Upper lobe of left lung (tissue), 6 donors: ENCODE results near the gene GJB2. TPM values are rescaled to one million over a fixed set of nuclear protein-coding genes. Genes with fewer than 3 reads are reported as not detected.

ENCODE experiments used
- ATAC-seq, 2 donors: fragments of 200-7000 bp; cut with Tn5 transposase; one replicate each; pipeline ENCODE4 v1.9.1; 2022; ENCODE audit warnings: mild to moderate bottlenecking in 2 of 2, moderate library complexity in 2 of 2; ENCODE audit not compliant: low FRiP score in 2 of 2
- DNase-seq, 2 donors: peaks; one replicate each; pipeline ENCODE4 v3.0.0-alpha.2; 2019 to 2020
- H3K27ac ChIP-seq, 4 donors: fragments of 200-600 bp; sonication (generic); one replicate each; pipeline ENCODE4 v1.5.1; 2016 to 2019
- H3K27me3 ChIP-seq, 4 donors: fragments of 200-600 bp; sonication (generic); one replicate each; pipeline ENCODE4 v1.5.1; 2017 to 2019
- H3K36me3 ChIP-seq, 4 donors: fragments of 200-600 bp; sonication (generic); one replicate each; pipeline ENCODE4 v1.5.1; 2016 to 2019
- H3K4me1 ChIP-seq, 4 donors: fragments of 200-600 bp; sonication (generic); one replicate each; pipeline ENCODE4 v1.5.1; 2018 to 2019
- H3K4me3 ChIP-seq, 4 donors: fragments of 200-600 bp; sonication (generic); one replicate each; pipeline ENCODE4 v1.5.1; 2017 to 2019; ENCODE audit warnings: mild to moderate bottlenecking in 2 of 4, moderate library complexity in 1 of 4
- H3K9me3 ChIP-seq, 4 donors: fragments of 200-600 bp; sonication (generic); one replicate each; pipeline ENCODE4 v1.5.1; 2018 to 2019
- CTCF ChIP-seq, 6 experiments: fragments of 450-650 bp in 4 of 6; fragments of 200-600 bp in 2 of 6; sonication (generic) in 2 of 6; IDR thresholded peaks; one replicate each; pipeline ENCODE4 v1.5.1; 2016 to 2019; ENCODE audit warnings: antibody characterized with exemption in 6 of 6
- EP300 ChIP-seq, 4 donors: sonication (generic); formaldehyde crosslinking; IDR thresholded peaks; one replicate each; pipeline ENCODE4 v1.5.1; 2017; ENCODE audit warnings: antibody characterized with exemption in 4 of 4, control low read depth in 2 of 4
- POLR2A ChIP-seq, 4 donors: fragments of 450-650 bp; IDR thresholded peaks; one replicate each; pipeline ENCODE4 v1.5.1; 2016 to 2017; ENCODE audit warnings: antibody characterized with exemption in 4 of 4, mild to moderate bottlenecking in 2 of 4
- POLR2AphosphoS5 ChIP-seq, 2 donors: sonication (generic); formaldehyde crosslinking; IDR thresholded peaks; one replicate each; pipeline ENCODE4 v1.5.1; 2017; ENCODE audit warnings: antibody characterized with exemption in 2 of 2
- WGBS, 2 donors: methylation state at CpG; one replicate each; pipeline ENCODE4 v1.1.5; 2017 to 2018; 5-methylcytosine and 5-hydroxymethylcytosine counted together
- total RNA-seq, 6 donors: library from RNA; depleted of rRNA in 4 of 6; stranded (reverse); fragments of >200 nt in 4 of 6; gene quantifications; one replicate each; pipeline versions ENCODE4 v1.1.0 to v1.2.1, GENCODE V29; 2016 to 2021
- donor health status: DM: no; HTN: no; CAD: no; lungs with moderate emphysema.
- donor health status: DM: no; HTN: yes; CAD: no; lungs with severe emphysema.

Gene GJB2
- total RNA-seq, 6 donors from 2014 or later = 0.31 to 1.5 (median 0.76) TPM; not detected in 1

- no peak for ATAC-seq
- peak in 1 of 2 donors; percentile 80 for DNase-seq
- Histone ChIP-seq H3K27me3 (peaks cover 0 to 11% (median 1%) of the 10 kb centered on the region in 4 donors), H3K9me3 (no peaks in the 10 kb centered on the region), H3K4me1 (peaks cover 4 to 17% (median 15%) of the 10 kb centered on the region in 4 donors), H3K36me3 (no peaks in the 10 kb centered on the region), H3K4me3 (peak overlapping the region in 1 of 4 donors; percentile 13), H3K27ac (no peak overlapping the region)
- WGBS, 2 donors = 54 to 70% methylated on average over 16 to 42 of the region's 67 CpGs
- TF ChIP-seq EP300 (IDR thresholded peaks at IDR 0.05) (no peak), POLR2AphosphoS5 (IDR thresholded peaks at IDR 0.05) (no peak), POLR2A (IDR thresholded peaks at IDR 0.05) (no peak), CTCF (IDR thresholded peaks at IDR 0.05) (no peak)
Measured at GRCh38 chr13:20177049-20177831, 15.5 kb downstream of the GJB2 start.

GRCh38 chr13:20175907-20176652 is 16.7 kb downstream of the GJB2 start:
- TF ChIP-seq CTCF (IDR thresholded peaks at IDR 0.05) = no peak
- TF ChIP-seq EP300 (IDR thresholded peaks at IDR 0.05) = no peak
- no peak for TF ChIP-seq POLR2AphosphoS5 (IDR thresholded peaks at IDR 0.05)
- TF ChIP-seq POLR2A (IDR thresholded peaks at IDR 0.05) = no peak
- peaks cover 4 to 17% (median 14%) of the 10 kb centered on the region in 4 donors for H3K4me1 ChIP-seq
- WGBS, 2 donors = 50 to 65% methylated on average over 14 of the region's 14 CpGs
- no peak overlapping the region for H3K4me3 ChIP-seq
- peak overlapping the region in 2 of 4 donors; percentile 62 to 75 for H3K27ac ChIP-seq
- ATAC-seq = peak in 1 of 2 donors; percentile 48
- H3K27me3 ChIP-seq = peaks cover 0 to 11% (median 1%) of the 10 kb centered on the region in 4 donors
- no peak for DNase-seq
- no peaks in the 10 kb centered on the region for H3K9me3 ChIP-seq
- H3K36me3 ChIP-seq = no peaks in the 10 kb centered on the region

- H3K4me1 ChIP-seq = peaks cover 4 to 17% (median 14%) of the 10 kb centered on the region in 4 donors
- no peak for ATAC-seq
- H3K9me3 ChIP-seq = no peaks in the 10 kb centered on the region
- TF ChIP-seq POLR2A (IDR thresholded peaks at IDR 0.05) (no peak), CTCF (IDR thresholded peaks at IDR 0.05) (no peak), EP300 (IDR thresholded peaks at IDR 0.05) (no peak), POLR2AphosphoS5 (IDR thresholded peaks at IDR 0.05) (no peak)
- no peaks in the 10 kb centered on the region for H3K36me3 ChIP-seq
- H3K4me3 ChIP-seq = peak overlapping the region in 1 of 4 donors; percentile 10
- peaks cover 0 to 11% (median 1%) of the 10 kb centered on the region in 4 donors for H3K27me3 ChIP-seq
- no peak for DNase-seq
- H3K27ac ChIP-seq = peak overlapping the region; percentile 50 to 75 (median 58)
- WGBS, 2 donors = 63 to 82% methylated on average over 3 of the region's 3 CpGs
Measured at GRCh38 chr13:20175406-20175794, 17.3 kb downstream of the GJB2 start.

- no peaks in the 10 kb centered on the region for H3K36me3 ChIP-seq
- H3K4me1 ChIP-seq = peaks cover 4 to 17% (median 14%) of the 10 kb centered on the region in 4 donors
- H3K9me3 ChIP-seq = no peaks in the 10 kb centered on the region
- peak overlapping the region in 1 of 4 donors; percentile 10 for H3K4me3 ChIP-seq
- ATAC-seq (peak; percentile 92 to 93), DNase-seq (peak; percentile 77 to 95)
- peak overlapping the region; percentile 50 to 75 (median 58) for H3K27ac ChIP-seq
- peak in 1 of 4 donors; percentile 60 for TF ChIP-seq POLR2A (IDR thresholded peaks at IDR 0.05)
- TF ChIP-seq CTCF (IDR thresholded peaks at IDR 0.05) = no peak
- TF ChIP-seq POLR2AphosphoS5 (IDR thresholded peaks at IDR 0.05) = peak; percentile 83 to 90
- peak in 1 of 4 donors; percentile 65 for TF ChIP-seq EP300 (IDR thresholded peaks at IDR 0.05)
- 35 to 41% methylated on average over 21 to 22 of the region's 22 CpGs for WGBS, 2 donors
- peaks cover 0 to 11% (median 1%) of the 10 kb centered on the region in 4 donors for H3K27me3 ChIP-seq
Measured at GRCh38 chr13:20174656-20175405, 17.9 kb downstream of the GJB2 start.
